ENCODE data around the gene CEL. TPM values are rescaled to one million over a fixed set of nuclear protein-coding genes. Genes with fewer than 3 reads are reported as not detected.
A peak's percentile ranks its signal among the peaks of the same experiment; 100 is the strongest.

CEL gene
- total RNA-seq, 1 experiment from 2014 or later, result 6.6 TPM

DNA sequence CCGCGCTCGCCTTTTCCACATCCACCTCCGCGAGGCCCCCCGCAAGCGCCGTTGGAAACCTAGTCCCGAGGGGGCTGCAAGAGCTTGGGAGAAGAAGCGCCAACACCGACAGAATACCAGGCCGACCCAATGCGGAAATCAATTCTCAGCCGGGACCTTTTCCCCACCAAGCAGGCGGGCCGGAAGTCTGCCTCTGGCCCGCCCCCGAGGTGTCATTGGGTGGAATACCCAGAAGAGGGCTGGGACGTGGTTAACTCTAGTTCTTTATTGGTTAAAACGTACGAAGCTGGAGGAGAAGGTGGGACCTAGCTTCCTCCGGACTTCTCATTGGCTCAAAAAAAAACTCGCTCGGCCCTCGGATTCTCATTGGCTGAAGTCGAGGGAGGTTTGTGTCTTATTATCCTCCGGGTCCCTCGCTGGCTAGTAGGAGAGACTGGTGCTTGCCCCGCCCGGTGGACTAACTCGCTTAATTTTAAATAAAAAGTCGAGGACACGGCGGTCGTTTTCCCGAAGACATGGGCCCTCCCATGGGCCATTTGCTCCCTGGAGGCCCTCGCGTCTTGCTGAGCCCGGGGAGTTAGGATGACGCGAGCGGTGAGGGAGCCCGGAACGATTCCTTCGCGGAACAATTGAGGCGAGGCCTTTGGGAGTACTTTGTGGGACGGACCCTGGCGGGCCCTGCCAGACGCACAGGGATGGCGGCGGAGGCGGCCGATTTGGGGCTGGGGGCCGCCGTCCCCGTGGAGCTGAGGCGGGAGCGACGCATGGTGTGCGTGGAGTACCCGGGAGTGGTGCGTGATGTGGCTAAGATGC is 31.3 kb upstream of the CEL start, which contains the start of gene GTF3C5 (continued):
- TF ChIP-seq, protein P1, sequence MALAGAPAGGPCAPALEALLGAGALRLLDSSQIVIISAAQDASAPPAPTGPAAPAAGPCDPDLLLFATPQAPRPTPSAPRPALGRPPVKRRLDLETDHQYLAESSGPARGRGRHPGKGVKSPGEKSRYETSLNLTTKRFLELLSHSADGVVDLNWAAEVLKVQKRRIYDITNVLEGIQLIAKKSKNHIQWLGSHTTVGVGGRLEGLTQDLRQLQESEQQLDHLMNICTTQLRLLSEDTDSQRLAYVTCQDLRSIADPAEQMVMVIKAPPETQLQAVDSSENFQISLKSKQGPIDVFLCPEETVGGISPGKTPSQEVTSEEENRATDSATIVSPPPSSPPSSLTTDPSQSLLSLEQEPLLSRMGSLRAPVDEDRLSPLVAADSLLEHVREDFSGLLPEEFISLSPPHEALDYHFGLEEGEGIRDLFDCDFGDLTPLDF (CRISPR knock-in tag; IDR thresholded peaks at IDR 0.05), result no peak
- TF ChIP-seq TP53 (CRISPR knock-in tag; IDR thresholded peaks at IDR 0.05) (peak; percentile 83; the same call in 1 of the 2 replicates), FOXK1 (CRISPR knock-in tag; IDR thresholded peaks at IDR 0.05) (peak; percentile 91), GABPB1 (CRISPR knock-in tag; IDR thresholded peaks at IDR 0.05) (peak; percentile 78), OVOL2 (CRISPR knock-in tag; IDR thresholded peaks at IDR 0.05; ENCODE audit: borderline replicate concordance) (no peak), RORB (CRISPR knock-in tag; IDR thresholded peaks at IDR 0.05) (no peak), ZBTB21 (CRISPR knock-in tag; IDR thresholded peaks at IDR 0.05; ENCODE audit: borderline replicate concordance) (peak; percentile 48; the same call in 1 of the 2 replicates), TEAD1 (CRISPR knock-in tag; IDR thresholded peaks at IDR 0.05) (peak; percentile 66; the same call in 1 of the 2 replicates), ZNF396 (CRISPR knock-in tag; IDR thresholded peaks at IDR 0.05; ENCODE audit: borderline replicate concordance) (no peak), CREB1 (CRISPR knock-in tag; IDR thresholded peaks at IDR 0.05) (0 out of 2 replicates have a peak, but pooled peaks have one; percentile 32), MYBL2 (CRISPR knock-in tag; IDR thresholded peaks at IDR 0.05) (peak; percentile 86; the same call in 1 of the 2 replicates), EMX1 (CRISPR knock-in tag; IDR thresholded peaks at IDR 0.05) (no peak)
- TF ChIP-seq, protein P2, sequence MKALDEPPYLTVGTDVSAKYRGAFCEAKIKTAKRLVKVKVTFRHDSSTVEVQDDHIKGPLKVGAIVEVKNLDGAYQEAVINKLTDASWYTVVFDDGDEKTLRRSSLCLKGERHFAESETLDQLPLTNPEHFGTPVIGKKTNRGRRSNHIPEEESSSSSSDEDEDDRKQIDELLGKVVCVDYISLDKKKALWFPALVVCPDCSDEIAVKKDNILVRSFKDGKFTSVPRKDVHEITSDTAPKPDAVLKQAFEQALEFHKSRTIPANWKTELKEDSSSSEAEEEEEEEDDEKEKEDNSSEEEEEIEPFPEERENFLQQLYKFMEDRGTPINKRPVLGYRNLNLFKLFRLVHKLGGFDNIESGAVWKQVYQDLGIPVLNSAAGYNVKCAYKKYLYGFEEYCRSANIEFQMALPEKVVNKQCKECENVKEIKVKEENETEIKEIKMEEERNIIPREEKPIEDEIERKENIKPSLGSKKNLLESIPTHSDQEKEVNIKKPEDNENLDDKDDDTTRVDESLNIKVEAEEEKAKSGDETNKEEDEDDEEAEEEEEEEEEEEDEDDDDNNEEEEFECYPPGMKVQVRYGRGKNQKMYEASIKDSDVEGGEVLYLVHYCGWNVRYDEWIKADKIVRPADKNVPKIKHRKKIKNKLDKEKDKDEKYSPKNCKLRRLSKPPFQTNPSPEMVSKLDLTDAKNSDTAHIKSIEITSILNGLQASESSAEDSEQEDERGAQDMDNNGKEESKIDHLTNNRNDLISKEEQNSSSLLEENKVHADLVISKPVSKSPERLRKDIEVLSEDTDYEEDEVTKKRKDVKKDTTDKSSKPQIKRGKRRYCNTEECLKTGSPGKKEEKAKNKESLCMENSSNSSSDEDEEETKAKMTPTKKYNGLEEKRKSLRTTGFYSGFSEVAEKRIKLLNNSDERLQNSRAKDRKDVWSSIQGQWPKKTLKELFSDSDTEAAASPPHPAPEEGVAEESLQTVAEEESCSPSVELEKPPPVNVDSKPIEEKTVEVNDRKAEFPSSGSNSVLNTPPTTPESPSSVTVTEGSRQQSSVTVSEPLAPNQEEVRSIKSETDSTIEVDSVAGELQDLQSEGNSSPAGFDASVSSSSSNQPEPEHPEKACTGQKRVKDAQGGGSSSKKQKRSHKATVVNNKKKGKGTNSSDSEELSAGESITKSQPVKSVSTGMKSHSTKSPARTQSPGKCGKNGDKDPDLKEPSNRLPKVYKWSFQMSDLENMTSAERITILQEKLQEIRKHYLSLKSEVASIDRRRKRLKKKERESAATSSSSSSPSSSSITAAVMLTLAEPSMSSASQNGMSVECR (CRISPR knock-in tag; IDR thresholded peaks at IDR 0.05; ENCODE audit: borderline replicate concordance), result peak; percentile 82; the same call in 1 of the 2 replicates
- TF ChIP-seq, protein P3, sequence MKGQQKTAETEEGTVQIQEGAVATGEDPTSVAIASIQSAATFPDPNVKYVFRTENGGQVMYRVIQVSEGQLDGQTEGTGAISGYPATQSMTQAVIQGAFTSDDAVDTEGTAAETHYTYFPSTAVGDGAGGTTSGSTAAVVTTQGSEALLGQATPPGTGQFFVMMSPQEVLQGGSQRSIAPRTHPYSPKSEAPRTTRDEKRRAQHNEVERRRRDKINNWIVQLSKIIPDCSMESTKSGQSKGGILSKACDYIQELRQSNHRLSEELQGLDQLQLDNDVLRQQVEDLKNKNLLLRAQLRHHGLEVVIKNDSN (CRISPR knock-in tag; IDR thresholded peaks at IDR 0.05), result peak; percentile 70
- TF ChIP-seq, protein P4, sequence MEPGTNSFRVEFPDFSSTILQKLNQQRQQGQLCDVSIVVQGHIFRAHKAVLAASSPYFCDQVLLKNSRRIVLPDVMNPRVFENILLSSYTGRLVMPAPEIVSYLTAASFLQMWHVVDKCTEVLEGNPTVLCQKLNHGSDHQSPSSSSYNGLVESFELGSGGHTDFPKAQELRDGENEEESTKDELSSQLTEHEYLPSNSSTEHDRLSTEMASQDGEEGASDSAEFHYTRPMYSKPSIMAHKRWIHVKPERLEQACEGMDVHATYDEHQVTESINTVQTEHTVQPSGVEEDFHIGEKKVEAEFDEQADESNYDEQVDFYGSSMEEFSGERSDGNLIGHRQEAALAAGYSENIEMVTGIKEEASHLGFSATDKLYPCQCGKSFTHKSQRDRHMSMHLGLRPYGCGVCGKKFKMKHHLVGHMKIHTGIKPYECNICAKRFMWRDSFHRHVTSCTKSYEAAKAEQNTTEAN (CRISPR knock-in tag; IDR thresholded peaks at IDR 0.05), result peak; percentile 82; the same call in 1 of the 2 replicates
- TF ChIP-seq, protein P5, sequence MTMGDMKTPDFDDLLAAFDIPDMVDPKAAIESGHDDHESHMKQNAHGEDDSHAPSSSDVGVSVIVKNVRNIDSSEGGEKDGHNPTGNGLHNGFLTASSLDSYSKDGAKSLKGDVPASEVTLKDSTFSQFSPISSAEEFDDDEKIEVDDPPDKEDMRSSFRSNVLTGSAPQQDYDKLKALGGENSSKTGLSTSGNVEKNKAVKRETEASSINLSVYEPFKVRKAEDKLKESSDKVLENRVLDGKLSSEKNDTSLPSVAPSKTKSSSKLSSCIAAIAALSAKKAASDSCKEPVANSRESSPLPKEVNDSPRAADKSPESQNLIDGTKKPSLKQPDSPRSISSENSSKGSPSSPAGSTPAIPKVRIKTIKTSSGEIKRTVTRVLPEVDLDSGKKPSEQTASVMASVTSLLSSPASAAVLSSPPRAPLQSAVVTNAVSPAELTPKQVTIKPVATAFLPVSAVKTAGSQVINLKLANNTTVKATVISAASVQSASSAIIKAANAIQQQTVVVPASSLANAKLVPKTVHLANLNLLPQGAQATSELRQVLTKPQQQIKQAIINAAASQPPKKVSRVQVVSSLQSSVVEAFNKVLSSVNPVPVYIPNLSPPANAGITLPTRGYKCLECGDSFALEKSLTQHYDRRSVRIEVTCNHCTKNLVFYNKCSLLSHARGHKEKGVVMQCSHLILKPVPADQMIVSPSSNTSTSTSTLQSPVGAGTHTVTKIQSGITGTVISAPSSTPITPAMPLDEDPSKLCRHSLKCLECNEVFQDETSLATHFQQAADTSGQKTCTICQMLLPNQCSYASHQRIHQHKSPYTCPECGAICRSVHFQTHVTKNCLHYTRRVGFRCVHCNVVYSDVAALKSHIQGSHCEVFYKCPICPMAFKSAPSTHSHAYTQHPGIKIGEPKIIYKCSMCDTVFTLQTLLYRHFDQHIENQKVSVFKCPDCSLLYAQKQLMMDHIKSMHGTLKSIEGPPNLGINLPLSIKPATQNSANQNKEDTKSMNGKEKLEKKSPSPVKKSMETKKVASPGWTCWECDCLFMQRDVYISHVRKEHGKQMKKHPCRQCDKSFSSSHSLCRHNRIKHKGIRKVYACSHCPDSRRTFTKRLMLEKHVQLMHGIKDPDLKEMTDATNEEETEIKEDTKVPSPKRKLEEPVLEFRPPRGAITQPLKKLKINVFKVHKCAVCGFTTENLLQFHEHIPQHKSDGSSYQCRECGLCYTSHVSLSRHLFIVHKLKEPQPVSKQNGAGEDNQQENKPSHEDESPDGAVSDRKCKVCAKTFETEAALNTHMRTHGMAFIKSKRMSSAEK (CRISPR knock-in tag; IDR thresholded peaks at IDR 0.05; ENCODE audit: borderline replicate concordance), result no peak
- TF ChIP-seq, protein P6, sequence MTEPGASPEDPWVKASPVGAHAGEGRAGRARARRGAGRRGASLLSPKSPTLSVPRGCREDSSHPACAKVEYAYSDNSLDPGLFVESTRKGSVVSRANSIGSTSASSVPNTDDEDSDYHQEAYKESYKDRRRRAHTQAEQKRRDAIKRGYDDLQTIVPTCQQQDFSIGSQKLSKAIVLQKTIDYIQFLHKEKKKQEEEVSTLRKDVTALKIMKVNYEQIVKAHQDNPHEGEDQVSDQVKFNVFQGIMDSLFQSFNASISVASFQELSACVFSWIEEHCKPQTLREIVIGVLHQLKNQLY (CRISPR knock-in tag; IDR thresholded peaks at IDR 0.05), result no peak
- TF ChIP-seq, protein P7, sequence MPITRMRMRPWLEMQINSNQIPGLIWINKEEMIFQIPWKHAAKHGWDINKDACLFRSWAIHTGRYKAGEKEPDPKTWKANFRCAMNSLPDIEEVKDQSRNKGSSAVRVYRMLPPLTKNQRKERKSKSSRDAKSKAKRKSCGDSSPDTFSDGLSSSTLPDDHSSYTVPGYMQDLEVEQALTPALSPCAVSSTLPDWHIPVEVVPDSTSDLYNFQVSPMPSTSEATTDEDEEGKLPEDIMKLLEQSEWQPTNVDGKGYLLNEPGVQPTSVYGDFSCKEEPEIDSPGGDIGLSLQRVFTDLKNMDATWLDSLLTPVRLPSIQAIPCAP (CRISPR knock-in tag; IDR thresholded peaks at IDR 0.05), result no peak
- TF ChIP-seq, protein P8, sequence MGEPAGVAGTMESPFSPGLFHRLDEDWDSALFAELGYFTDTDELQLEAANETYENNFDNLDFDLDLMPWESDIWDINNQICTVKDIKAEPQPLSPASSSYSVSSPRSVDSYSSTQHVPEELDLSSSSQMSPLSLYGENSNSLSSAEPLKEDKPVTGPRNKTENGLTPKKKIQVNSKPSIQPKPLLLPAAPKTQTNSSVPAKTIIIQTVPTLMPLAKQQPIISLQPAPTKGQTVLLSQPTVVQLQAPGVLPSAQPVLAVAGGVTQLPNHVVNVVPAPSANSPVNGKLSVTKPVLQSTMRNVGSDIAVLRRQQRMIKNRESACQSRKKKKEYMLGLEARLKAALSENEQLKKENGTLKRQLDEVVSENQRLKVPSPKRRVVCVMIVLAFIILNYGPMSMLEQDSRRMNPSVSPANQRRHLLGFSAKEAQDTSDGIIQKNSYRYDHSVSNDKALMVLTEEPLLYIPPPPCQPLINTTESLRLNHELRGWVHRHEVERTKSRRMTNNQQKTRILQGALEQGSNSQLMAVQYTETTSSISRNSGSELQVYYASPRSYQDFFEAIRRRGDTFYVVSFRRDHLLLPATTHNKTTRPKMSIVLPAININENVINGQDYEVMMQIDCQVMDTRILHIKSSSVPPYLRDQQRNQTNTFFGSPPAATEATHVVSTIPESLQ (CRISPR knock-in tag; IDR thresholded peaks at IDR 0.05), result no peak
